Osteocyte (in vitro differentiated cells): ENCODE measurements around the gene BCKDHA. TPM values are rescaled to one million over a fixed set of nuclear protein-coding genes. Genes with fewer than 3 reads are reported as not detected.

Source experiments
- DNase-seq: peaks from one replicate; pipeline ENCODE4 v3.0.0; 2021; ENCODE audit warnings: mixed read lengths; ENCODE audit not compliant: unreplicated experiment; ENCODE audit errors: extremely low spot score
- H3K27ac Mint-ChIP-seq: one replicate; pipeline ENCODE4 v1.8.0; 2021; ENCODE audit warnings: mild to moderate bottlenecking, mixed read lengths; ENCODE audit not compliant: unreplicated experiment
- H3K27me3 Mint-ChIP-seq: one replicate; pipeline ENCODE4 v1.8.0; 2021; ENCODE audit warnings: mixed read lengths; ENCODE audit not compliant: unreplicated experiment
- H3K36me3 Mint-ChIP-seq: one replicate; pipeline ENCODE4 v1.8.0; 2021; ENCODE audit warnings: mixed read lengths; ENCODE audit not compliant: unreplicated experiment
- H3K4me1 Mint-ChIP-seq: one replicate; pipeline ENCODE4 v1.8.0; 2021; ENCODE audit warnings: mixed read lengths; ENCODE audit not compliant: unreplicated experiment
- H3K4me3 Mint-ChIP-seq: one replicate; pipeline ENCODE4 v1.8.0; 2021; ENCODE audit warnings: mild to moderate bottlenecking, moderate library complexity, mixed read lengths; ENCODE audit not compliant: unreplicated experiment
- H3K9me3 Mint-ChIP-seq: one replicate; pipeline ENCODE4 v1.8.0; 2021; ENCODE audit warnings: mixed read lengths; ENCODE audit not compliant: unreplicated experiment
- total RNA-seq: library from RNA; stranded (reverse); gene quantifications from 2 replicates; pipeline ENCODE4 v1.2.1, GENCODE V29; 2021
- TF ChIP-seq, protein P1 (sequence below): fragments of 200-600 bp; sonication (generic); IDR thresholded peaks from 2 replicates; pipeline ENCODE4 v1.5.0; 2021; ENCODE audit warnings: antibody characterized with exemption, mild to moderate bottlenecking, moderate library complexity

Gene BCKDHA
- total RNA-seq, 1 donor from 2014 or later: 19.8 TPM

- peaks cover 5% of the 10 kb centered on the region for H3K4me1 Mint-ChIP-seq
- H3K36me3 Mint-ChIP-seq: peaks cover 9% of the 10 kb centered on the region
- no peak for DNase-seq
- H3K27me3 Mint-ChIP-seq: no peaks in the 10 kb centered on the region
- H3K4me3 Mint-ChIP-seq: no peak overlapping the region
- TF ChIP-seq, protein P1, sequence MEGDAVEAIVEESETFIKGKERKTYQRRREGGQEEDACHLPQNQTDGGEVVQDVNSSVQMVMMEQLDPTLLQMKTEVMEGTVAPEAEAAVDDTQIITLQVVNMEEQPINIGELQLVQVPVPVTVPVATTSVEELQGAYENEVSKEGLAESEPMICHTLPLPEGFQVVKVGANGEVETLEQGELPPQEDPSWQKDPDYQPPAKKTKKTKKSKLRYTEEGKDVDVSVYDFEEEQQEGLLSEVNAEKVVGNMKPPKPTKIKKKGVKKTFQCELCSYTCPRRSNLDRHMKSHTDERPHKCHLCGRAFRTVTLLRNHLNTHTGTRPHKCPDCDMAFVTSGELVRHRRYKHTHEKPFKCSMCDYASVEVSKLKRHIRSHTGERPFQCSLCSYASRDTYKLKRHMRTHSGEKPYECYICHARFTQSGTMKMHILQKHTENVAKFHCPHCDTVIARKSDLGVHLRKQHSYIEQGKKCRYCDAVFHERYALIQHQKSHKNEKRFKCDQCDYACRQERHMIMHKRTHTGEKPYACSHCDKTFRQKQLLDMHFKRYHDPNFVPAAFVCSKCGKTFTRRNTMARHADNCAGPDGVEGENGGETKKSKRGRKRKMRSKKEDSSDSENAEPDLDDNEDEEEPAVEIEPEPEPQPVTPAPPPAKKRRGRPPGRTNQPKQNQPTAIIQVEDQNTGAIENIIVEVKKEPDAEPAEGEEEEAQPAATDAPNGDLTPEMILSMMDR: no peak
- H3K27ac Mint-ChIP-seq: no peak overlapping the region
- no peaks in the 10 kb centered on the region for H3K9me3 Mint-ChIP-seq
Measured at GRCh38 chr19:41412953-41413352, 15.3 kb downstream of the BCKDHA start.

DNA sequence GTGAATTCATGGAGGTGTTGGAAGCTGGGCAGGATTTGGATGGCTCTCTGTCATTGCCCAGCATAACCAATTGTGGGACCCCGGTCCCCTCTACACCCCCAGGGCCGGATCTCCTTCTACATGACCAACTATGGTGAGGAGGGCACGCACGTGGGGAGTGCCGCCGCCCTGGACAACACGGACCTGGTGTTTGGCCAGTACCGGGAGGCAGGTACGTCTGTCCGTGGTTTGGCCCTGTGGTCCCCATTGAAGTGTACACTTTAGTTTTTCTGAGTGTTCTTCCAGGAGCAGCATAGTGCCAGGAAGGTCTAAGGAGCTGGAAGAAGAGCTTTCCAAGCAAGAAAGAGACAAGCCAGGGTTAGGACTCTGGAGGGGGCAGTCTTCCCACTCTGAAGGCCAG lies 16.3 kb downstream of the BCKDHA start:
- TF ChIP-seq, protein P1: no peak
- H3K36me3 Mint-ChIP-seq: peaks cover 12% of the 10 kb centered on the region
- H3K4me3 Mint-ChIP-seq: no peak overlapping the region
- H3K27ac Mint-ChIP-seq: no peak overlapping the region
- no peaks in the 10 kb centered on the region for H3K9me3 Mint-ChIP-seq
- H3K4me1 Mint-ChIP-seq: peaks cover 5% of the 10 kb centered on the region
- H3K27me3 Mint-ChIP-seq: no peaks in the 10 kb centered on the region
- DNase-seq: no peak

DNA sequence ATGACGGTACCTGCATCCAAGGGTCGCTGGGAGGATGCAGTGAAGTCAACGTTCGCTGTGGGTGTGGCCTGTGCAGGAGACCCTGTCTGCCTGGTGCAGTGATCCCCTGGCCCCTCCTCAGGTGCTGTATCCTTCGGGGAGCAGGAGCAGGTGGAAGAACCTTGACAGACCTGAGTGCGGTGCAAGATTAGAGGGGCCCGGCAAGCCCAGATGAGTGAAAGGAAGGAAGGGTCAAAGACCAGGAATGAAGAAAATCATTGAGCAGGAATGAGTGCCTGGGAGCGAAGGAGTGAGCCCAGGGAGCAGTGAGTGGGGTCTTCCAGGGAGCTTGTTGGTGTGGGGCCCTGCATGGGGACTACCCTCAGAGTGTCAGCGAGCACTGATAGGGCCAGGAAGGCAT lies 16.8 kb downstream of the BCKDHA start:
- Mint-ChIP-seq H3K27ac (no peak overlapping the region), H3K27me3 (no peaks in the 10 kb centered on the region), H3K36me3 (peaks cover 16% of the 10 kb centered on the region), H3K9me3 (no peaks in the 10 kb centered on the region), H3K4me3 (no peak overlapping the region), H3K4me1 (peaks cover under 1% of the 10 kb centered on the region)
- DNase-seq: no peak
- TF ChIP-seq, protein P1: no peak

DNA sequence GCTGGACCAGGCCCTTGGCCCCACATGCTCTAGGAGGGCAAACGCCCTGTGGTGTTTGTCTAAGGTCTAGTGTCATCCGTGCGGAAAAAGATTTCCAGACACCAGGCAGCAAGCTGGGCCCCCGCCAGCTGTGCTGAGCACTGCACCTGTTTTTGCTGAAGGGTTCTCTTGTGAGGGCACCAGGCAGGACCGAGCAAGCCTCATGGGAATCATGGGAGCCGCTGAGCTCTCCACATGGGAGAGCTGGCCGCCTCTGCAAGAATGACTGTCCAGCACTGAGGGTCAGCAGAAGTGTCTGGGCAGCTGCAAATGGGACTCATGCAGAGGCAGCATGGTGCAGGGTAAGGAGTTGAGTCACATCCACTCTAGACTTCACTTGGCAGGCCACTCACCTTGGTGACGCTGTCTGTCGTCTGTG lies 17.5 kb downstream of the BCKDHA start:
- Mint-ChIP-seq H3K4me1 (no peaks in the 10 kb centered on the region), H3K36me3 (peaks cover 16% of the 10 kb centered on the region), H3K27me3 (no peaks in the 10 kb centered on the region), H3K9me3 (no peaks in the 10 kb centered on the region), H3K4me3 (no peak overlapping the region), H3K27ac (no peak overlapping the region)
- DNase-seq: no peak
- TF ChIP-seq, protein P1: no peak

- Mint-ChIP-seq H3K36me3 (peaks cover 16% of the 10 kb centered on the region), H3K9me3 (no peaks in the 10 kb centered on the region), H3K4me3 (no peak overlapping the region), H3K27ac (no peak overlapping the region), H3K4me1 (no peaks in the 10 kb centered on the region), H3K27me3 (no peaks in the 10 kb centered on the region)
- TF ChIP-seq, protein P1: no peak
- no peak for DNase-seq
Measured at GRCh38 chr19:41416194-41416674, 18.6 kb downstream of the BCKDHA start.
